NT2/D1 (cell line): ENCODE measurements around the gene NR2E1.

Experiments used
- SUZ12 ChIP-seq: IDR thresholded peaks from 2 replicates; pipeline ENCODE4 v1.6.1; 2011; ENCODE audit not compliant: insufficient read length, insufficient read depth; ENCODE audit errors: extremely low read depth
- YY1 ChIP-seq: IDR thresholded peaks from 2 replicates; pipeline ENCODE4 v1.6.1; 2011; ENCODE audit not compliant: insufficient read length, insufficient read depth
- ZNF274 ChIP-seq: IDR thresholded peaks from 2 replicates; pipeline ENCODE4 v1.6.1; 2011; ENCODE audit warnings: mild to moderate bottlenecking, low read depth, low read length

DNA sequence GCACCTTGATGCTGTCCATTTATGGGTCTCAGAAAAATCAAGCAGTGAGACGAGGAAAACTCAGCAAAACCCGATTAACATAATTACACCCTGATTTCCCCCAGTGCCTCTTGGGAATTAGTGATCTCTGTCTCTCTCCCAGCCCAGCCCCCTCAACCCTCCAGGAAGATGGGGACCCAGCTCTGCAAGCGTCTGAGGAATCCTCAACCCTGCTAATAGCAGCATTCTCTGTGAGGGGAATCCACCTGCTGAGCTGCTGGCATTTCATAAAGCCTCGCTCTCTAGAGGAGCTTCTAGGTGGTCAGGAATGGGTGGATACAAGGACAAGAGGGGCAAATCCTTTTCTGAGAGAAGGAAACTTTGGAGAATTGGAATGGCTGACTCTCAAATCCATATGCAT is 13.9 kb downstream of the NR2E1 start:
- TF ChIP-seq ZNF274 (no peak), YY1 (no peak), SUZ12 (no peak)
